Naive thymus-derived CD4-positive, alpha-beta T cell (primary cell): ENCODE results near the gene FOXC2. TPM values are rescaled to one million over a fixed set of nuclear protein-coding genes. Genes with fewer than 3 reads are reported as not detected.
A peak's percentile ranks its signal among the peaks of the same experiment; 100 is the strongest.

ENCODE experiments used
- ATAC-seq: fragments of 150-1000 bp; cut with Tn5 transposase; 2 replicates; pipeline ENCODE4 v1.10.0; 2021; ENCODE audit warnings: mild to moderate bottlenecking, moderate library complexity
- CTCF ChIA-PET: fragments of 350-600 bp; sonication (Branson Sonifier 250); formaldehyde crosslinking; loops from one replicate; lab custom pipeline; 2021; ENCODE audit warnings: antibody characterized with exemption; lab: Charles Lee
- POLR2A ChIA-PET: fragments of 350-600 bp; sonication (Branson Sonifier 250); formaldehyde crosslinking; loops from one replicate; lab custom pipeline; 2021; ENCODE audit warnings: antibody characterized with exemption, inconsistent platforms; lab: Charles Lee
- DNase-seq, 9 donors: peaks; one replicate each; pipeline versions ENCODE4 v3.0.0 to v3.0.0-alpha.2; 2020 to 2022; ENCODE audit warnings: mixed read lengths in 1 of 9
- H3K27ac ChIP-seq: one replicate; pipeline ENCODE4 v1.7.0; 2013; ENCODE audit warnings: mild to moderate bottlenecking, low read depth, low read length, moderate library complexity
- H3K27me3 ChIP-seq, 2 donors: one replicate each; pipeline ENCODE4 v1.7.0; 2013; ENCODE audit warnings: low read length in 2 of 2, mild to moderate bottlenecking in 2 of 2, moderate library complexity in 2 of 2; ENCODE audit not compliant: control insufficient read depth in 2 of 2, insufficient read depth in 2 of 2
- H3K36me3 ChIP-seq, 3 experiments: 1 replicate in 2 of 3; 2 replicates in 1 of 3; pipeline ENCODE4 v1.7.0; 2013; ENCODE audit warnings: low read length in 3 of 3, mild to moderate bottlenecking in 3 of 3, moderate library complexity in 1 of 3; ENCODE audit not compliant: insufficient read depth in 3 of 3, control insufficient read depth in 2 of 3
- H3K4me1 ChIP-seq, 2 donors: one replicate each; pipeline ENCODE4 v1.7.0; 2013; ENCODE audit warnings: low read length in 2 of 2, mild to moderate bottlenecking in 2 of 2, moderate library complexity in 1 of 2; ENCODE audit not compliant: control insufficient read depth in 2 of 2, insufficient read depth in 2 of 2
- H3K4me3 ChIP-seq: 2 replicates; pipeline ENCODE4 v1.7.0; 2013; ENCODE audit warnings: mild to moderate bottlenecking, low read length
- H3K9me3 ChIP-seq, 3 experiments: 1 replicate in 2 of 3; 2 replicates in 1 of 3; pipeline ENCODE4 v1.7.0; 2013; ENCODE audit warnings: low read length in 3 of 3; ENCODE audit not compliant: control insufficient read depth in 2 of 3
- H3K27ac Mint-ChIP-seq, 9 donors: one replicate each; pipeline ENCODE4 v1.8.0; 2020 to 2022; ENCODE audit warnings: mixed read lengths in 9 of 9, mild to moderate bottlenecking in 8 of 9, moderate library complexity in 5 of 9, inconsistent platforms in 2 of 9
- H3K27me3 Mint-ChIP-seq, 5 donors: one replicate each; pipeline ENCODE4 v1.8.0; 2021 to 2022; ENCODE audit warnings: mixed read lengths in 5 of 5, mild to moderate bottlenecking in 1 of 5
- H3K36me3 Mint-ChIP-seq, 5 donors: one replicate each; pipeline ENCODE4 v1.8.0; 2020 to 2022; ENCODE audit warnings: mixed read lengths in 5 of 5, mild to moderate bottlenecking in 3 of 5, inconsistent platforms in 1 of 5
- H3K4me1 Mint-ChIP-seq, 7 donors: one replicate each; pipeline ENCODE4 v1.8.0; 2020 to 2022; ENCODE audit warnings: mixed read lengths in 7 of 7, mild to moderate bottlenecking in 3 of 7, inconsistent platforms in 1 of 7
- H3K4me3 Mint-ChIP-seq, 10 donors: one replicate each; pipeline ENCODE4 v1.8.0; 2020 to 2022; ENCODE audit warnings: mild to moderate bottlenecking in 10 of 10, mixed read lengths in 10 of 10, moderate library complexity in 6 of 10, inconsistent platforms in 2 of 10
- H3K9me3 Mint-ChIP-seq, 11 donors: one replicate each; pipeline ENCODE4 v1.8.0; 2020 to 2022; ENCODE audit warnings: mixed read lengths in 11 of 11, mild to moderate bottlenecking in 4 of 11, inconsistent platforms in 1 of 11, moderate library complexity in 1 of 11
- intact Hi-C, 2 donors: fragments of 100-400 bp; cut with micrococcal nuclease; formaldehyde crosslinking; loops; one replicate each; pipeline ENCODE4 v1.15.1; 2023
- polyA plus RNA-seq, 2 donors: library from polyadenylated mRNA; unstranded; fragments of 300-500 nt; fragmentation: Illumina TruSeq; gene quantifications; one replicate each; pipeline ENCODE4 v1.2.3, GENCODE V29; 2021
- total RNA-seq, 6 experiments: library from RNA in 5 of 6; stranded (reverse) in 5 of 6; gene quantifications; 1 replicate in 5 of 6; 2 replicates in 1 of 6; pipeline ENCODE4 v1.2.3 and lab custom pipeline; 2021 to 2026

FOXC2 gene
- total and polyA plus RNA-seq, 7 experiments from 2014 or later = not detected

DNA sequence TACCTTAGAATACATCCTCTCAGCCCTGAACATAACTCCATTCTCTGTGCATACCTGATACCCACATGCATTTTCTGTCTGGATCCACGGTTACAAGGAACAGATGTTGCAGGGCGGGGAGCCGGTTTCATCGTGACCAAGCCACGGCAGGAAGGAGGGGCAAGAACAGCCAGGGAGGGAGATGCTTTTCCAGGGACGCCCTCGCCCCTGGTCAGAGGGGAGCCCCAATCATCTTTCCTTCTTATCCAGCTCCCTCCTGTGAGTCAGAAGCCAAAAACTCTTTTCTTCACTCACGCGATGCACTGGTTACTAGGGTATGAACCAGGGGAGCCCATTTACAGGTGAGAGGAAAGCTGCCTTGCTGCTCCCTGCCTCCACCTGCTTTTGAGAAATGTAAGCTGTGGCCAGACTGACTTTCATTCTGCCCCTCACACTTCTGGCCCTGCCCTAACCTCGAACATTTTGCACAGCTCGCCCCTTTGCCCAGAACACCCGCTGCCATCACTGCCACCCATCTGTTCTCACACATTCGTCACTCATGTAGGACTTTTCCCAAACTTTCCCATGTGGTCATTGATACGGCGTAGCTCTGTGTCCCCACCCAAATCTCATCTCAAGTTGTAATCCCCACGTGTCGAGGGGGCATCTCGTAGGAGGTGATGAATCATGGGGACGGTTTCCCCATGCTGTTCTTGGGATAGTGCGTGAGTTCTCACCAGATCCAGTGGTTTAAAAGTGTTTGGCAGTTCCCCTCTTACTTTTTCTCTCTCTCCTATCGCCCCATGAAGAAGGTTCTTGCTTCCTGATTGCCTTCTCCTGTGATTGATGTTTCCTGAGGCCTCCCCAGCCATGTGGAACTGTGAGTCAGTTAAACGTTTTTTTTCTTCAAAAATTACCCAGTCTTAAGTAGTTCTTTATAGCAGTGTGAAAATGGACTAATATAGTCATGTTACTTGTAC, 32.3 kb downstream of the FOXC2 start:
- intact Hi-C loops = no loop called here
- Mint-ChIP-seq H3K27ac (no peak overlapping the region), H3K36me3 (no peaks in the 10 kb centered on the region), H3K27me3 (peaks cover 21 to 34% (median 30%) of the 10 kb centered on the region in 5 donors), H3K4me1 (peaks cover 0 to 6% (median 0%) of the 10 kb centered on the region in 7 donors), H3K4me3 (no peak overlapping the region), H3K9me3 (peaks cover 0 to 4% (median 0%) of the 10 kb centered on the region in 11 donors)
- ChIA-PET CTCF (no interaction called here), POLR2A (no interaction called here)
- Histone ChIP-seq H3K27me3 (no peaks in the 10 kb centered on the region), H3K4me1 (no peaks in the 10 kb centered on the region), H3K9me3 (no peaks in the 10 kb centered on the region), H3K36me3 (no peaks in the 10 kb centered on the region), H3K27ac (no peak overlapping the region), H3K4me3 (no peak overlapping the region)
- ATAC-seq (no peak), DNase-seq (no peak)

DNA sequence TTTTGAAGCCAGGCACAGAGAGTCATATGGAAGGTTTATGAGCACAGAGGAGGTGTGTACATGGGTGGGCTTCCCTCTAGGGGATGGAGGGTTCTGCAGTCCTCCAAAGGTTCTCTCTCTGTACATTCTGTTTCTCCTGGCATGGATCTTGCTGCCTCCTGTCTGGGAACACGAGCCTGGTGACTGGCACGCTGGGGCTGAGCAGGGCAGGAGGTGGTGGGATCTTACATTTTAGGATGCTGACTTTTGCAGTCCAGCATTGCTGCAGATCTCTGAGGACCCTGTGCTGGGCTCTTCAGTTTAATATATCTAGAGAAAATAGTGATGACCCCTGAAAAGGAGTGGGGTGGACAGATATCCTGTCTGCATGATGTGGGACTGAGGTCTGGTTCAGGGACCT, 34.7 kb downstream of the FOXC2 start:
- Mint-ChIP-seq H3K27ac (no peak overlapping the region), H3K4me1 (peaks cover 6 to 20% (median 11%) of the 10 kb centered on the region in 7 donors), H3K4me3 (no peak overlapping the region), H3K36me3 (no peaks in the 10 kb centered on the region), H3K27me3 (peaks cover 16 to 28% (median 23%) of the 10 kb centered on the region in 5 donors), H3K9me3 (peaks cover 0 to 3% (median 0%) of the 10 kb centered on the region in 11 donors)
- intact Hi-C loops = no loop called here
- Histone ChIP-seq H3K4me3 (no peak overlapping the region), H3K36me3 (no peaks in the 10 kb centered on the region), H3K27ac (no peak overlapping the region), H3K9me3 (no peaks in the 10 kb centered on the region), H3K4me1 (no peaks in the 10 kb centered on the region), H3K27me3 (no peaks in the 10 kb centered on the region)
- POLR2A ChIA-PET = no interaction called here
- ATAC-seq (no peak), DNase-seq (no peak)
- CTCF ChIA-PET = no interaction called here

DNA sequence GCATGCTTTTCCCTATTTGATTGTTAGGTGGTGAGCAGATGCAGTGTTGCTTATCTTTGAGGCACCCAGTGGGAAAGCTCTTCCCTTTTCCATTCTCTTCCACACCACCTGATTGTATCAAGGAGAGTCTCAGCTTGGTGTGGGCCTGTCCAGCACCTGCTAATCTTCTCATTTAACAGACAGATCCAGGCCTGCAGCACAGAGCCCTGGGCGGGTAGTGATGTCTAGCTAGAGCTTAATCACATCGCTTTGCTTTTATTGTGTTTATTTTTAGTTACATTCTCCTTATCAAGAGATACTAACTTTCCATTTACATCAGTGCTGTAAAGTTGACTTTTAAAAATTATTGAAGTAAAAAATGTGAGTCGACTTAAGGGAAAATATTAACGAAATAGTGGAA, 35.9 kb downstream of the FOXC2 start:
- ATAC-seq = no peak
- H3K36me3 ChIP-seq = no peaks in the 10 kb centered on the region
- H3K9me3 ChIP-seq = no peaks in the 10 kb centered on the region
- H3K36me3 Mint-ChIP-seq = no peaks in the 10 kb centered on the region
- no peaks in the 10 kb centered on the region for H3K4me1 ChIP-seq
- CTCF ChIA-PET = no interaction called here
- POLR2A ChIA-PET = no interaction called here
- H3K27ac Mint-ChIP-seq = no peak overlapping the region
- no peaks in the 10 kb centered on the region for H3K27me3 ChIP-seq
- H3K9me3 Mint-ChIP-seq = peaks cover 0 to 4% (median 0%) of the 10 kb centered on the region in 11 donors
- intact Hi-C loops = no loop called here
- no peak for DNase-seq
- H3K4me3 Mint-ChIP-seq = peak overlapping the region in 2 of 10 donors; percentile 22 to 51
- peaks cover 16 to 28% (median 23%) of the 10 kb centered on the region in 5 donors for H3K27me3 Mint-ChIP-seq
- no peak overlapping the region for H3K4me3 ChIP-seq
- peaks cover 6 to 20% (median 11%) of the 10 kb centered on the region in 7 donors for H3K4me1 Mint-ChIP-seq
- no peak overlapping the region for H3K27ac ChIP-seq

DNA sequence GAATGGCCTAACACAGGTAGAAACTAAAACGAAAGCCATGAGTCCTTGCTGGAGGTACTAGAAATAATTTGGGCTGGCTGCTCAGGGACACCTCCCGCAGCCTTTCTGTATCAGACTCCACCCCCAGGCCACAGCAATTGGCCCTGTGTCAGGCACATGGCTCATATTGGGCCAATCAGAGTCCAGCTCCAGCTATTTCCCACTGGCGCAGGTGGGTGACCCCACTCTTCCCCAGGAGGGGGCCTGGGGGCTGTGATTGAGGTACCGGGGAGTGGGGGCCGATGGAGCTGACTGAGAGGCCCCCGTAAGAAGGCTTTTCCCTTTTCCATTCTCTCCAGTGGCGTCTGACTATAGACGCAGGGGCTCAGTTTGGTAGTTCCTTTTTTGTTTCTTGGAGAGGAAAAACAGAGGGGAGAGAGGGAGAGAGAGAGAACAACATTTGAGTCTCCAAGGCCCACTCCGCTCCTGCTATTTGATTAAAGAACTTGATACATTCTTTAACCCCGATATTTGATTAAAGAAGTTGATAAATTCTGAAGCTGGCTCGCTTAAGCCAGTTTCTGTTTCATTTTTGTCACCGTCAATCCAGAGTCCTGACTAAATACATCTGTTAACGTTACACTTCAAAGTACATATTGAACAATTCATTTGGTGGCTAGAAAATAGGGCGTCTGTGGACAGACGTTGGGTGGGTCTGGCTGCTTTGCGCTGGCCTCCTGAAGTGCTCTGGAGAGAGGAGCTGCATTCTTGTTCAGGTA, 38.0 kb downstream of the FOXC2 start:
- DNase-seq (peak; percentile 20 to 63 (median 45)), ATAC-seq (peak; percentile 97)
- peak overlapping the region; percentile 78 to 92 (median 84) for H3K4me3 Mint-ChIP-seq
- H3K9me3 Mint-ChIP-seq = peaks cover 0 to 4% (median 0%) of the 10 kb centered on the region in 11 donors
- intact Hi-C loops = no loop called here
- Histone ChIP-seq H3K27me3 (no peaks in the 10 kb centered on the region), H3K27ac (peak overlapping the region; percentile 68), H3K36me3 (no peaks in the 10 kb centered on the region), H3K4me1 (no peaks in the 10 kb centered on the region), H3K4me3 (peak overlapping the region; percentile 67), H3K9me3 (no peaks in the 10 kb centered on the region)
- H3K36me3 Mint-ChIP-seq = no peaks in the 10 kb centered on the region
- H3K27me3 Mint-ChIP-seq = peaks cover 10 to 29% (median 12%) of the 10 kb centered on the region in 5 donors
- H3K4me1 Mint-ChIP-seq = peaks cover 4 to 14% (median 9%) of the 10 kb centered on the region in 7 donors
- CTCF ChIA-PET = interaction anchor here (1.1 kb wide), 1 partner anchor 40 kb away, joined by 3 read pairs; no protein-coding TSS in a partner anchor
- POLR2A ChIA-PET = interaction anchor here (1.1 kb wide), 1 partner anchor 48 kb away, joined by 3 read pairs; no protein-coding TSS in a partner anchor
- H3K27ac Mint-ChIP-seq = peak overlapping the region; percentile 57 to 95 (median 82)

DNA sequence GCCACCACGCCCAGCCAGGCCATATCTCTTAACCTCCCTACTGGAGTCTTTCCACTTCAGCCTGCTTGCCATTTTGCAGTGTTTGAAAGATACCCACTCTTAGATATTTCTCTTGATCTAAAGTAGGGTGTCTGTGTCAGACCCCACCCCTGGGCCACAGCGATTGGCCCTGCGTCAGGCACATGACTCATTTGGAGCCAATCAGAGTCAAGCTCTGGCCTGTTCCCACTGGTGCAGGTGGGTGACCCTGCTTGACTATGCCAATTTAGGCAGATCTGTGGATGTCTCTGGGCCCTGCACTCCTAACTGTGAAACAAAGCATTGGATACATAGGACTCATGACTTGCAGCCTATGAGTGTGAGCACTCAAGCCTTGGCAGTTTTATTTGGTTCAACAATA, 39.3 kb downstream of the FOXC2 start:
- H3K27me3 Mint-ChIP-seq = peaks cover 5 to 24% (median 10%) of the 10 kb centered on the region in 5 donors
- peak overlapping the region in 1 of 9 donors; percentile 8 for H3K27ac Mint-ChIP-seq
- Histone ChIP-seq H3K9me3 (no peaks in the 10 kb centered on the region), H3K4me3 (no peak overlapping the region), H3K36me3 (no peaks in the 10 kb centered on the region), H3K4me1 (no peaks in the 10 kb centered on the region), H3K27me3 (no peaks in the 10 kb centered on the region), H3K27ac (no peak overlapping the region)
- H3K4me3 Mint-ChIP-seq = peak overlapping the region in 9 of 10 donors; percentile 15 to 92 (median 42)
- POLR2A ChIA-PET = no interaction called here
- DNase-seq = no peak
- ATAC-seq = no peak
- peaks cover 0 to 4% (median 0%) of the 10 kb centered on the region in 11 donors for H3K9me3 Mint-ChIP-seq
- H3K4me1 Mint-ChIP-seq = peaks cover 4 to 14% (median 9%) of the 10 kb centered on the region in 7 donors
- no peaks in the 10 kb centered on the region for H3K36me3 Mint-ChIP-seq
- intact Hi-C loops = no loop called here
- CTCF ChIA-PET = no interaction called here

DNA sequence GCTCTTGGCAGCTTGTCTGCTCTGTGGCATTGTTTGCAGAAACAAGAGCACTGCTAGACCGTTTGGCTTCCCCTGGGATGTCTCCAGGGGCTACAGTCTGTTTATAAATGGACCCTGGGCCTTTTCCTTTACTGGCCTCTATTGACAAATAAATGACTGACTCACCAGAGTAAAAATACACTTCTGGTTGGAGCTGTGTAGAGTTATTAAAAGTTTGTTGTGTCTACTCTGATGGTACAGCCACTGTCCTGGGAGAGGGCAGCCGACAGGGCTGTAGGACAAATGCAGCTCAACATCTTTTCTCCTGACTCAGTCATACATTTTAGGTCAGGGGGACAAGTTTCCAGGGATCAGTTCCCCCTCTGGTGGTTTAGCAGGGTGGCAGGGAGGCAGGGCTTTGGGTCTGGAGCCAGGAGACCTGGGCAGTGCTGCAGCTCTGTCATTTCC, 41.7 kb downstream of the FOXC2 start:
- no peak overlapping the region for H3K27ac ChIP-seq
- no peak for DNase-seq
- Mint-ChIP-seq H3K36me3 (no peaks in the 10 kb centered on the region), H3K4me3 (no peak overlapping the region), H3K27ac (no peak overlapping the region), H3K4me1 (peaks cover 4 to 14% (median 9%) of the 10 kb centered on the region in 7 donors), H3K9me3 (peaks cover 0 to 4% (median 0%) of the 10 kb centered on the region in 11 donors), H3K27me3 (peaks cover 2 to 17% (median 10%) of the 10 kb centered on the region in 5 donors)
- no peaks in the 10 kb centered on the region for H3K9me3 ChIP-seq
- ChIA-PET CTCF (no interaction called here), POLR2A (no interaction called here)
- no peaks in the 10 kb centered on the region for H3K36me3 ChIP-seq
- ATAC-seq = no peak
- H3K27me3 ChIP-seq = no peaks in the 10 kb centered on the region
- no peaks in the 10 kb centered on the region for H3K4me1 ChIP-seq
- intact Hi-C loops = no loop called here
- H3K4me3 ChIP-seq = no peak overlapping the region
